Activated CD4-positive, alpha-beta T cell treated with anti-CD3 and anti-CD28 coated beads, Interleukin-2, Interleukin-6, amounts not matched to agents 100 ng/mL and 50 ng/mL, durations not matched to agents 16 hours and 8 hours (primary cell): Measurements from ENCODE around the gene UGT1A4.

Experiments
- DNase-seq: peaks from one replicate; pipeline ENCODE4 v3.0.0-alpha.2; 2020

The UGT1A4 gene

DNA sequence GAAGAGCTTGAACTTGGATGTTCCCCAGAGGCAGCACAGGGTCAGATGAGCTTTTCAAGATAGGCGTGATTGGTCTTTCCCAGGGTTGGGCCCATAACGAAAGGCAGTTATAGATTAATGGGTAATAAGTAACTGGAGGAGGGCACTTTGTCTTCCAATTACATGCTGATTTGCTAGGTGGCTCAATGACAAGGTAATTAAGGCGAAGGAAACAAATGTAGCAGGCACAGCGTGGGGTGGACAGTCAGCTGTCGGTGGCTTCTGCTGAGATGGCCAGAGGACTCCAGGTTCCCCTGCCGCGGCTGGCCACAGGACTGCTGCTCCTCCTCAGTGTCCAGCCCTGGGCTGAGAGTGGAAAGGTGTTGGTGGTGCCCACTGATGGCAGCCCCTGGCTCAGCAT is at the start of gene UGT1A4:
UGT1A4 (plus strand) TSS at position 185 of the 400 bp plus-strand sequence; CDS start at position 270, 85 bp downstream.
- no peak for DNase-seq

DNA sequence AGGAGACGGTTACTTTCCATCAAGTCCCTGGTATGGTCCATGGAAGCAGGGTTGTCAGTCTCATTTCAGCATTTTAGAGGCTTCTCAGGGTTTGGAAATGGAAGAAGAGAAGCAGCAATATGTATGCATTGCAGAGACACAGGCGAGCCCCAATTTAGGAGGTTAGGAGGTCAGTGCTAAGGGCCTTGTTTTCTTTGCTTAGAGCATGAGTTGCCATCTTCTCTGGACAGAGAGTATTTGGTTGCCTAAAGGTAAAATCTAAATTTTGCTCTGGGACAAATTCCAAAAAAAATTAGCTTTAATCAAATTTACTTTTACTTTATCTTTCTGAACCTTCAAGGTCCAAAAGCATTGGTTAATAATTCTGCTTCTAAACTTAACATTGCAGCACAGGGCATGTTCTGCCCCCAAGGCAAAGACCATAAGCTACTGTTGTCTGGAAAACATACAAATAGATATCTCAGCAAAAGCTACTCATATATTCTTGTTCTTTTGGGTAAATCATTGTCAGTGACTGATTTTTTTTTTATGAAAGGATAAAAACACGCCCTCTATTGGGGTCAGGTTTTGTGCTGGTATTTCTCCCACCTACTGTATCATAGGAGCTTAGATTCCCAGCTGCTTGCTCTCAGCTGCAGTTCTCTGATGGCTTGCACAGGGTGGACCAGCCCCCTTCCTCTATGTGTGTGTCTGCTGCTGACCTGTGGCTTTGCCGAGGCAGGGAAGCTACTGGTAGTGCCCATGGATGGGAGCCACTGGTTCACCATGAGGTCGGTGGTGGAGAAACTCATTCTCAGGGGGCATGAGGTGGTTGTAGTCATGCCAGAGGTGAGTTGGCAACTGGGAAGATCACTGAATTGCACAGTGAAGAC is 47.0 kb upstream of the UGT1A4 start, which contains the start of gene UGT1A9:
UGT1A9 (plus strand) TSS at position 609 of the 872 bp plus-strand sequence; CDS start at position 646, 37 bp downstream.
- DNase-seq = no peak

DNA sequence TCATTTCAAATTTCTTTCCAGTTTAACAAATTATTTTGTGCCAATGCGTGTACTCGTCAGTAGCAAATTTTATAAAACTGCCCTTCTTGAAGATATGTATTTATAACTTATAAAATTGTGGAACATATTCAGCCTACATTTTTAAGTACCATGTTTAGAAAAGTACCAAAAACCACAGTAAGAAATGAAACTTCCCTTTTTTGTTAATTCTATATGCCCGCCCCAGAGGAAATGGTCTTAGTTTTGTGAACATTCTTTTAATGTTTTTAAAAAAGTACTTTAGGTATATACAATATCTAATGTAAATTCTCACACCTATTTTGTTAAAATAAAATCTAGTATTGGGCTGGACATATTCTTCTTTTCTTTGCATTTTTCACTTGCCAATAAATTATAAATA is 45.6 kb upstream of the UGT1A4 start:
- DNase-seq = no peak

DNA sequence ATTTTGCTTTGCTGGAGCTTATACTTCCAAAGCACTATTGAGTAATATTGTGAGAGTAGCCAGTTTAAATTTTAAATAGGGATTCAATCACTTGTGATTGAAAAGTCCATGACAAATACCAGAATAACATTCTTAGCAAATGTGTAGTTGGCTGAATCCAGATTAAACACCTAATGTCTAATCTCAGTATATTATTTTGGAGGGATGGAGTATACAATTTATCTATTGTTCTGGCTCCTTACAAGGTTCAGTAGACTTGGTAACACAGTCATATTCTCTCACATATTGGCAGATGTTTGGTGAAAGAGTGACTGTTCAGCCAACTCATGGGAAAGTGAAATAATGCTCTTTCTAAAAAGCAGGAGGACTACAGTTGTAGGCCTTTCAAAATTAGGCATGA is 44.6 kb upstream of the UGT1A4 start:
- DNase-seq = no peak

DNA sequence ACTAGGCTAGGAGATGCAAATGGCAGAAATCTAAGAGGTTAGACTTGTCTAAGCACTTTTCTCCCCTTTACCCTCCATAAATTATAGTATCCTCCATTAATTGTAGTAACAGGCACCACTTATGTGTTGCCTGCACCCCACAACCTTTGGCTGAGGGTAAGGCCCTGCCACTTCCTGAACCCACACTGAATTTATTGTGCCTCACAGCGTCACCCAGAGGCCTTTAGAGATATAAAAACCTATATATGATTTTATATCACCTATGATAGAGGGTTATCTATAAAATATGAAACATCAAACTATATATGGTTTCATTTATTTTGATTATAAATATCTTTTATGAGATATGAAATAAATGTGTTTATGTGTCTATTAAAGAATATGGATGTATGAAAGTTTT is 44.2 kb upstream of the UGT1A4 start:
- DNase-seq = no peak

DNA sequence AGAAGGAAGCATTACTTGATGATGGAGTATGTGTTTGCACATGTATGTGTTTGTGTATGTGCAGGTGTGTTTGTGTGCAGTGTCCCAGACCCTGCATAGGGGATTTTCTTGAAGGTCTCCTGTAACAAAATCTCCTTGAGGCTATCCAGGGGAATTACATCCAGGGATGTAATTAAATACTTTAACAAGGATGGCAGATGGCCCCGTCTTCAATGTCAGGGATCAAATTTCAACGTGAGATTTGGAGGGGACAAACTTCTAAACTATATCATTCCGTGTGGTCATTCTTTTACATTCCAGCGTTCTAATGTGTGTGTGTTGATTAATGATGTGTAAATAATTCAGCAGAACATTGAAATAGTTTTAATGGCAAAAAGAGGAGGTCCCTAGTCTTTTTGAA is 43.5 kb upstream of the UGT1A4 start:
- DNase-seq = no peak

DNA sequence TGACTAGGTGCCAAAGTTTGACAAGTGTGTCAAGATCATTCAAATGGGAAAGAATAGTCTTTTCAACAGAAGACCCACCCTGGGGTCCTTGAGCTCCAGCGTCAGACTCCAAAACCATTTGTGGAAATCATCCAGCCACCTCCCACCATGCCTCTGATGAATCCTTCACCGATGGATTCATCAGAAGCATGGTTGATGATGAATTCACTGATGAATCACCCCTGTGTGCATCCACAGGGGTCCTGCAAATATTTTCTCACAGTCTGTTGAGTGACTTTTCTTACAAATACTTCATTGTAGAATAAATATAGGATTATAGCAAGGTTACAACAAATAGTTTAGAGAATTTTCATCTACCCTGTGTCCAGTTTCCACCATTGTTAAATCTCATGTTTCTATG is 42.5 kb upstream of the UGT1A4 start:
- no peak for DNase-seq

DNA sequence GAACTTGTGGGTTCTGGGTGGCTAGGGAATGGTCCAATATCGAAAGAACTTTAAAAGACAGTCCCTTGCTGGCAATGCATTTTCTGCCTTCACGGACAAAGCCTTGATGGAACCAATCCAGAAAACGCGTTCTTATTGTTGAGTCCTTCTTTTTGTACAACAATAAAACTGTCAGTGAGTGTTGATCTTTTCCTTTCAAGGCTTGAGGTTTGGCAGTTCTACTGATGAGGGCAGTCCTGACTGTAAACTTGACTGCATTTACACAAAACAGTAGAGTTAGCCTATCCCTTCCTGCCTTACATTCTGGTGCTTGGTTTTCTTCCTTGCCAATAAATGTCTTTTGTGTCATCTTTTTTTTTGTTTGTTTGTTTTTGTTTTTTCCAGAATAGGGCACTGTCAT is 39.3 kb upstream of the UGT1A4 start:
- DNase-seq = no peak

DNA sequence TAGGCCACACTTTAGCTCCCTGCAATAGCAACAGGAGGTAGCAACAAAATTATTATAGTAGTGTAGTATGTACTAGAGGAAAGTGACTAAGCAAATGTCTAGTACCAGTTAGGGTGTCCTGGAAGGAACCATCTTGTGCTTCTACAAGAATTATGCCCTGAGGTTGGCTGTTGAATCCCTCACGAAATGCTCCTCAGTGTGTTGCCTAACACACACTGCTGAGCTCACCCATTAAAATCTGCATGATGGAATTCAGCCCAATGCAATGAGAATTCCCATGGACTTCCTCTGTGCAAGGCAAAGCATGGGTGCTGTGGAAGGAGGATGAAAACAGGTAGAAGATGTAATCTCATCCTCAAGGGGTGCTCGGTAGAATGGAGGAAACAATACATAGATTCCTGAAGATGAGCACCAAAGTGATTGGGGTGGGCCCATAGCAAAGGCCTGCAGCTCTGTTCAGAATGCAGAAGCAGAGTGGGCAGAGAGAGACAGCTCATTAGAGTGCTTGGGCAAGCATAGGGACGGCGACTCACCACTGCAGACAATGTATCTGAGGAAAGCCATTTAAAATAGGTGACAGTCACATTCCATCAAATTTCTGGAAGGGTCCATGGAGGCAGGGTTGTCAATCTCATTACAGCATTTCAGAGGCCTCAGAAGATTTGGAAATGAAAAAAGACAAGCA is 38.0 kb upstream of the UGT1A4 start:
- DNase-seq = no peak

DNA sequence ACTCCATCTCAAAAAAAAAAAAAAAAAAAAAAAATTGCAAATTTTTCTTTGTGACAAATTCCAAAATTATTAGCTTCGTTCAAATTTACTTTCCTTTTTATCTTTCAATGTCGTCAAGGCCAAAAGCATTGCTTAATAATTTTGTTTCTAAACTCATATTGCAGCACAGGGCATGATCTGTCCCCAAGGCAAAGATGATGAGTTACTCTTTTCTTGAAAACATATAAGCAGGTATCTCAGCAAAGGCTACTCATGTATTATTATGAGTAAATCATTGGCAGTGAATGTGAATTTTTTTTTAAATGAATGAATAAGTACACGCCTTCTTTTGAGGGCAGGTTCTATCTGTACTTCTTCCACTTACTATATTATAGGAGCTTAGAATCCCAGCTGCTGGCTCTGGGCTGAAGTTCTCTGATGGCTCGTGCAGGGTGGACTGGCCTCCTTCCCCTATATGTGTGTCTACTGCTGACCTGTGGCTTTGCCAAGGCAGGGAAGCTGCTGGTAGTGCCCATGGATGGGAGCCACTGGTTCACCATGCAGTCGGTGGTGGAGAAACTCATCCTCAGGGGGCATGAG is 36.9 kb upstream of the UGT1A4 start, which contains the start of gene UGT1A7:
UGT1A7 (plus strand) TSS at position 381 of the 579 bp plus-strand sequence; CDS start at position 418, 37 bp downstream.
- DNase-seq = no peak

DNA sequence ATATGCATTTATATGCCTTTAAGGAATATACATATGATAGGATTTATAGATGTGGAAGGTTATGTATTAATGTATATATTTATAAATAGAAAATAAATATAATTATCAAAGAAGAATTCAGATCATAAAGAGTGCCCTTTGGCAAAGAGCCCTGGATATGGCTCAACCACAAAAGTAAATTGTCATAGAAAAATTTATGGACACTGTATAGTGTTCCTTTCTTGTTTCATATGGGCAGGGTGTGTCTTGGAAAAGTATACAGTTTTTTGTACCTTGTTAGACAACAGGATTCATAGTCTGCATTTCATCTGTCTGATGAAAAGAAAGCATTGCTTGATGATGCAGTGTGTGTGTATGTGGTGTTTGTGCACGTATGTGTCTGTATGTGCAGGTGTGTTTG is 33.9 kb upstream of the UGT1A4 start:
- no peak for DNase-seq

DNA sequence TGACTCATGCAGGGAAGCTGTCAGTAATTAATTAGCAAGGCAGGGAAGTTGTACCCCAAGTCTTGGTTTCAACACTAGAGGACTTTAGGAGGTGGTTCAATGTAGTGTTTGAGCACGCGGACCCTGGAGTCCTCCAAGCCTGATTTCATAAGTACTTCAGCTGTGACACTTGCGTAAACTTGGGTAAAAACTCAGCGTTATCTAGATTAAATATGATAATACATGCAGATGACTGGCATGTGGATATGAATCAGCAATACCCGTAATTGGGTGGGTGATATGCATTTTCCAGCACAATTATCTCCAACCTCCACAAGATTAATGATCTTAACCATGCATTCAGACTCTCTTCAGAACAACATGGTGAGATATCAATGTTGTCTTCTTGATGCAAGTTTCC is 31.6 kb upstream of the UGT1A4 start:
- DNase-seq = no peak

DNA sequence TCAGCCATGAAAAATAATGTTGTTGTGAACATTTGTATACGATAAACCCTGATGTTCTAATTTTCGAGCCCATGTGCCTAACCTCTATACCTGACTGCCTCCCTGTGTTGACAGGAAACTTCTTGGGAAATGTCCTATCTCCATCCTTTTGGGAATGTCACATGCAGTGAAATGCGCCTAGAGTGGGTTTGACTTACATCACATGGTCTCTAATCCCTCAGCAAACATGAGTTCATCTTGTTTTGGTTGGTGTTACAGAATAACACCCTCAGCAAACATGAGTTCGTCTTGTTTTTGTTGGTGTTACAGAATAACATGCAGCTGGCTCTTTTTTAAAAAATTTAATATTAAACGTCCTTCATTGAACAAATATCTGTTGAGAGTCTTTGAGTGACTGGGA is 30.2 kb upstream of the UGT1A4 start:
- no peak for DNase-seq

DNA sequence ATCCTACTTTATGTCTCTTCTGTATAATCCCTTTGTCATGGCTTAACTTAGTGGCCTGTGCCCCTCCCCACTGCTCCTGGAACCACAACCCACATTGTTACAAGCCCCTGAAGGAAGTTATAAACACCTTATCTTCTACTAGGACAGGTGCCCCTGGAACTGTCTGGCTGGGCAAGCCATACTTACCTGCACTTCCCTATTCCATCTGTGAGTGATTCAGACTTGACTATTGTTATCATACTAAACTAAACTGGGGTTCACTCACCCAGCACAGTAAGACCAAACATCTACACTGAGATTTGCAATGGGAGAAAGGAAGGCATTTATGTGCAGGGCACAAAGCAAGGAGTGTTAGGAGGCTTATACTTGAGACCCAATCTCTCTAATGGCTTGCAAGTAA is 29.5 kb upstream of the UGT1A4 start:
- DNase-seq = no peak

DNA sequence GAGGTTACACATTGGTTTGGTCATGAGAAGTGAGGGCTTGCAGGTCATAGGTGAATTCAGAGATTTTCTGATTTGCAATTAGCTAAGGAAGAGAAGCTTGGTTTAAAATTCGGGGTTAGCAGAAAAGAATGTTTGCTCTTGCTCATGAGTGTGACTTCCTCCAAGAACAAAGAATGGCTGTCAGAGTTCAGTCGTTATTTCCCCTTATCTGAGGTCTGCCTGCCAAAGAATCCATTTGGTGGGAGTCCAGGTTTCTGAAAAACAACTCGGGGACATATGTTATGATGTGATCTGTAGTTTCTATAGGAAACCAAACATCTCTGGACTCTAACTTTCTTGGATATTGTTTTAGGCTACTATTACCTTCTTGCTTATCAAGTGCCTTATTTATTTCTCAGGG is 29.0 kb upstream of the UGT1A4 start:
- DNase-seq = no peak

DNA sequence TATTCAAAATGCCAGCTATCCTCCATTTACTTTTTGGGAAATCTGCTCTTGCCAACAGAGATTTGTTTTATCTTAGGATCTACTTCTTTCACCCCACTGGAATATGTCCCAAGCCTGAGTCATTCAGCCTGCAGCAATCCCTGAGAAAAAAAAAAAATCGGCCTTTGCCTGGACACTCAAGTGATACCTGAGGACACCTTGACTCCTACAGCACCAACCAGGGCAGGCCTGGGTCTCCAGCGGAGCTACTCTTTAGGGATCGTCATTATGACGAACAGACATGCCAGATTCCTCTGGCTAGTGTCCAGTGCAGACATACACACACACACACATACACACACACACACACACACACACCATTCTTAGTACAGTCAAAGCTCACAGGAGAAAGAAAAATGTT is 28.1 kb upstream of the UGT1A4 start:
- no peak for DNase-seq

DNA sequence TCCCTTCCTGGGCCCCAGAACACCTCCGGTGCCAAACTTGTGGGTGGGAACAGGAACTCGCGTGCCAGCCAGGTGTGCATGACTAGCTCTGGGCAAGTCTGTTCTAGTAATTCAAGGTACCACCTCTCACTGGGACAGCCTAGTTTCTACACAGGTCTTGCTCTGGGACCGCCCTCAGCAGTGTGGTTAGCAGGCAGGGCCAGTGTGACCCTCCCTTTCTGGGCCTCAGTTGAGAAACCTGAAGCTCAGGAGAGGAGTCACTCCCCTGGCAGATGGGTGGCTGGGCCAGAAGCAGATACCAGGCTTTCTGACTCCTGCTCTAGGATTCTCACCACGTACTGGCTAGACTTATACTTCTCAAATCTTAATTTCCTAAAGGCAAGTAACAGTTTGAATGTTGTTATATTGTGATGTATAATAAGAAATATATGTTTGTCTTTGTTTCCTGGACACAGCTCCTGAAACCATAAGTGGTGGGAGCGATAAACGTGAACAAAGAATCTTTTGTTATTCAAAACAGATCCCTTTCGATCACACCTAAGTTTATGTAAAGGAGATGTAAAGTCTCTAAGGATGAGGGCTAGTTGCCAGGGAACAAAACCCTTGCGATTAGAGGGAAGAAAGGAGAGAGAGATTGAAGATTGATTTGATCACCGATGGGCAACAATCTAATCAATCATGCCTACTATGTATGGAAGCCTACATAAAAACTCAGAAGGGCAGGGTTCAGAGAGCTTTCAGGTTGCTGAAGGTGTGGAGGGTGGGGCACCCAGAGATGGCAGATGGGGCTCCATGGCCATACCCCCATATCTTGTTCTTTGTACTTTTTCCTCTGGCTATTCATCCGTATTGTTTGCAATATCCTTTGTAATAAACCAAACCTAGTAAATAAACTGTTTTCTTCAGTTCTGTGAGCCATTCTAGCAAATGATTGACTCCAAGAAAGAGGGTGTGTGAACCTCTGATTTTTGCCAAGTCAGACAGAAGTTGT is 26.8 kb upstream of the UGT1A4 start:
- DNase-seq = no peak

DNA sequence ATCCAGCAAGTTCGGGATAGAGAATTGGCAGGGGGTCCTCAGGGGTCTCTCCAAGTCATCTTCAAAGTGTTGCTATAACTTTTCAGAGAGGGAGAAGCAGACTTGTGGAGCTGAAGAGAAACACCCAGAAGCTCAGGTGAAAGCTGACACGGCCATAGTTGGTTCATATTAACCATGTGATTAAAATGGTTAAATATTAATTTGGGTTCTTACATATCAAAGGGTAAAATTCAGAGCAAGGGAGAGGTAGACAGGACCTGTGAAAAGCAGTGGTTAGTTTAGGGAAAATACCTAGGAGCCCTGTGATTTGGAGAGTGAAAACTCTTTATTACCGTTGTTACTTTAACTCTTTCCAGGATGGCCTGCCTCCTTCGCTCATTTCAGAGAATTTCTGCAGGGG is 25.9 kb upstream of the UGT1A4 start, which contains the start of gene UGT1A6:
UGT1A6 (plus strand) TSS at position 243 of the 400 bp plus-strand sequence; CDS start at position 358, 115 bp downstream.
- no peak for DNase-seq

DNA sequence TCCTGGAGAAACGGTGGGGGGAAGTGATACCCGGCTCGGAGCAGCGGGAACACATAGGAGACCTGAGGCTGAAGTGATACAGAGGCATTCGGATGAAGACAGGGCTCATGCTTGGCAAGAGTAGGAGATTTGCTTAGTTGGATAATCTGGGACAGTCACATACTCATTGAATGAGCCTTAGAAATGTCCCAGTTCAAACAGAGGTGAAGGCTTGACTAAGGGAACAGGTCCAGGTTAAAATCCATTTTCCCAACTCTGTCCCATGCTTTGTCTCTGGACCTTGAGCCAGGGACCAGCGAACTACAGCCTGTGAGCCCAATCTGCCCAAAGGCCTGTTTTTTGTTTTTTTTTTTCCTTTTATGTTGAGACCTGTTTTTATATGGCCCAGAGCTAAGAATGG is 24.6 kb upstream of the UGT1A4 start:
- DNase-seq = no peak

DNA sequence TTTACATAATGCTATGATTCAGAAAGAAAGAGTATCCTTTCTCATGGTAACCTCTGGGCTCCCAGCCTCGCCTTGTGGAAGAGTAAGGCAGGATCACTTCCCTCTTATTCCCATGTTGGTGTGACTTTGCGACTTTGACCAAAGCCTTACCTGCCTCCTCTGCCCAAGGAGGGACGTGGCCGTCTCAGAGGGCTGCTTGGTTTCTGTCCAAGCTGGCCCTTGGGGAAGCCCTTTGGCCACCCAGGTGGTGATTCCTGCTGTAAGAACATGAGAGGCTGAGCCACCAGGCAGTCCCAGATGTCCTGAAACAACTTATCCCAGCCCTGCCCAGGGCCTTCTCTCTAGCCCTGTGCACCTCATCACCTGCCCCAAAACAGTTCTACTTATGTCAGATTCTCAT is 19.8 kb upstream of the UGT1A4 start:
- DNase-seq = no peak

DNA sequence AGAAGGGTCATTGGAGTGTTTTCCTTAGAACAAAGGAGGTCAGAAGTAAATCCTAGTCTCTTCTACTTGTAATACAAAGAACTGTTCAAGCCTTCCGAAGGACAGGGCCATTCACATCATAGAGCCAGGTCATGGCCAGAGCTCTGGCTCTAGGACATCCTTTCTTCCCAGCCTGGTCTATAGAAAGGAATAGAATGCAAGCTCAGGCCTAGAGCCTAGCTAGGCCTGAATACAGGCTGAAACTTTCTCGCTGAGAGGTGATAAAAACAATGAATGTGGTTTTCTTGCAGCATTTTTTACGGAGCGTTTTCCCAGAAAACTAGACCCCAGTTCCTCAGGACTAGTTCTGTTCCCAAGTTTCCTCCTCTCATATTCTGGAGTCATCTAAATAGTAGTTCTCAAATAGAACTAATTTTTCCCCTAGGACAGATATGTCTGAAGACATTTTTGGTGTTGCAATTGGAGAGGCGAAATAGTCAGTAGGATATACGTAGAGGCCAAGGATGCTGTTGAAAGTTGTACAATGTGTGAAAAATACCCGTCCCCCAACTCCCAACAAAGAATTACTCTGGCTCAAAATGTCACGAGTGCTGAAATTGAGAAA is 19.0 kb upstream of the UGT1A4 start:
- no peak for DNase-seq
